Esophagus muscularis mucosa (tissue), 4 donors: Measurements from ENCODE around the gene IKZF1. TPM values are rescaled to one million over a fixed set of nuclear protein-coding genes. Genes with fewer than 3 reads are reported as not detected.

ENCODE experiments used
- DNase-seq: peaks from one replicate; pipeline ENCODE4 v3.0.0-alpha.2; 2017; ENCODE audit errors: extremely low spot score
- H3K27ac ChIP-seq, 4 donors: fragments of 200-600 bp; sonication (generic); replicated peaks in 1 of 4; 1 replicate in 3 of 4; 2 replicates in 1 of 4; pipeline ENCODE4 v1.5.1; 2016 to 2019; ENCODE audit warnings: mild to moderate bottlenecking in 1 of 4
- H3K27me3 ChIP-seq, 4 donors: fragments of 200-600 bp; sonication (generic); one replicate each; pipeline versions ENCODE4 v1.5.1 to v1.6.0; 2016 to 2019
- H3K36me3 ChIP-seq, 4 donors: fragments of 200-600 bp; sonication (generic); one replicate each; pipeline ENCODE4 v1.5.1; 2016 to 2019
- H3K4me1 ChIP-seq, 4 donors: fragments of 200-600 bp; sonication (generic); one replicate each; pipeline ENCODE4 v1.5.1; 2016 to 2019
- H3K4me3 ChIP-seq, 4 donors: fragments of 200-600 bp; sonication (generic); 1 replicate in 2 of 4; 2 replicates in 2 of 4; pipeline ENCODE4 v1.5.1; 2016 to 2019; ENCODE audit warnings: mild to moderate bottlenecking in 4 of 4, moderate library complexity in 1 of 4
- H3K9me3 ChIP-seq, 4 donors: fragments of 200-600 bp; sonication (generic); 1 replicate in 3 of 4; 2 replicates in 1 of 4; pipeline ENCODE4 v1.5.1; 2016 to 2019
- EP300 ChIP-seq: sonication (generic); formaldehyde crosslinking; IDR thresholded peaks from one replicate; pipeline ENCODE4 v1.6.1; 2017; ENCODE audit warnings: antibody characterized with exemption
- POLR2A ChIP-seq: fragments of 450-650 bp; IDR thresholded peaks from one replicate; pipeline ENCODE4 v1.6.1; 2017; ENCODE audit warnings: antibody characterized with exemption, moderate library complexity, mild to moderate bottlenecking, low read depth
- POLR2AphosphoS5 ChIP-seq, 2 donors: sonication (generic); formaldehyde crosslinking; IDR thresholded peaks; one replicate each; pipeline ENCODE4 v1.6.1; 2017; ENCODE audit warnings: antibody characterized with exemption in 2 of 2
- WGBS: methylation state at CpG from one replicate; pipeline ENCODE4 v1.1.5; 2018; 5-methylcytosine and 5-hydroxymethylcytosine counted together
- intact Hi-C: fragments of 100-400 bp; cut with DNase I; formaldehyde crosslinking; loops from one replicate; pipeline ENCODE4 v1.15.1; 2023
- total RNA-seq, 4 donors: library from RNA; depleted of rRNA; stranded (reverse); fragments of >200 nt; gene quantifications; one replicate each; pipeline versions ENCODE4 v1.1.0 to v1.2.1, GENCODE V29; 2016
- TF ChIP-seq, protein P1 (sequence below), 3 experiments: fragments of 200-600 bp in 2 of 3; fragments of 450-650 bp in 1 of 3; sonication (generic) in 2 of 3; IDR thresholded peaks; one replicate each; pipeline ENCODE4 v1.5.1; 2017 to 2019; ENCODE audit warnings: antibody characterized with exemption in 3 of 3, mild to moderate bottlenecking in 2 of 3, moderate library complexity in 1 of 3

The IKZF1 gene
- total RNA-seq, 4 donors from 2014 or later: 3.6 to 17.7 (median 9.2) TPM

DNA sequence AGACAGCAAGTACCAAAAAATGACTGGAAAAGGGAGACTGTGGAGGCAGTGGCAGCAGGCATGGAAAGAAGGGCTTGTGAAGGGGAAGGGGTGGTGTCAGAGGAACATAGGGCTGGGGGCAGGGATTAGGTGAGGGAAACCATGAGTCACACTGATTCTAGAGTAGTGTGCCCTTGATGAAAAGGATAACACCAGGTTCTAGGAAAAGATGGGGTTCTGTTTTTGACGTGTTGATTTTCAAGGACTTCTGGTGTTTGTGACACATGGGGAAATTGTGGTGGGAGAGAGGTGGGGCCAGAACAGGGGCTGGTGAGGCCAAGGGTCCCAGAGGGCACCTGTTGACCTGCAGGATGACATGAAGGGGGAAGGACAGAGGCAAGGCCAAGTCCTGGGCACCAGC is 88.6 kb downstream of the IKZF1 start:
- intact Hi-C loops: no loop called here
- WGBS: 85% methylated on average over 1 of the region's 1 CpG

DNA sequence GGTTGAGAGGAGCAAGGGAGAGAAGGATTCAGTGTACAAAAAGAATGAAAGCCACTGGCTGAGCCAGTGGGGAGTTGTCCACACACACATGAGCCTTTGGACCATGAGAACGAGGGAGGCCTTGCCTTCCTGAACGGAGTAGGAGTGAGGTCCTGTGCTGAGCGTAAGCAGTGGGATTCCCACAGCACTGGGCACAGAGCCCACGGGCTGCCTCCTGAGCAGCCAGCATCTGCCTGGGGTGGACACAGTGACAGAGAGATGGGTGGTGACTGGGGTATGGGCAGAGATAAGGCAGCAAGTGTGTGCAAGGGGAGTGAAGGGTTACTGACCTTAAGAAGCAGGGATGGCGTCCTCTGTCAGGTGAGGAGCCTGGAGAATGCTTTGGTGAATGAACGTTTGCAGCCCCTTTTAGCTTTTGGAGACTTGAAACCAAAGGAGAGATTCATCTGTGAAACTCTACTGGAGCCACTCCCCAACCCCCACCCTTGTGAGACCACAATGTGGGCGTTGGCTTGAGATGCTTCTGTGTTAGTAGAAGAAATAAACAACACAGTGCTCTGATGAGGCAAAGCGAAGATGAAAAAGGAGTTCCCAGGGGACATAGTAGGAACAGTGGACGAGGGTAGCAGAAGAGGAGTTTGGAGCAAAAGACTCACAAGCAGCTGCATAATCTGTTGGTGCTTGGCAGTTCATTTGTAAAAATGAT is 89.2 kb downstream of the IKZF1 start:
- Histone ChIP-seq H3K4me3 (no peak overlapping the region), H3K9me3 (no peaks in the 10 kb centered on the region), H3K27me3 (no peaks in the 10 kb centered on the region), H3K4me1 (no peaks in the 10 kb centered on the region), H3K36me3 (no peaks in the 10 kb centered on the region), H3K27ac (no peak overlapping the region)
- intact Hi-C loops: no loop called here
- no peak for DNase-seq
- TF ChIP-seq EP300 (no peak), POLR2A (no peak)
- TF ChIP-seq, protein P1, sequence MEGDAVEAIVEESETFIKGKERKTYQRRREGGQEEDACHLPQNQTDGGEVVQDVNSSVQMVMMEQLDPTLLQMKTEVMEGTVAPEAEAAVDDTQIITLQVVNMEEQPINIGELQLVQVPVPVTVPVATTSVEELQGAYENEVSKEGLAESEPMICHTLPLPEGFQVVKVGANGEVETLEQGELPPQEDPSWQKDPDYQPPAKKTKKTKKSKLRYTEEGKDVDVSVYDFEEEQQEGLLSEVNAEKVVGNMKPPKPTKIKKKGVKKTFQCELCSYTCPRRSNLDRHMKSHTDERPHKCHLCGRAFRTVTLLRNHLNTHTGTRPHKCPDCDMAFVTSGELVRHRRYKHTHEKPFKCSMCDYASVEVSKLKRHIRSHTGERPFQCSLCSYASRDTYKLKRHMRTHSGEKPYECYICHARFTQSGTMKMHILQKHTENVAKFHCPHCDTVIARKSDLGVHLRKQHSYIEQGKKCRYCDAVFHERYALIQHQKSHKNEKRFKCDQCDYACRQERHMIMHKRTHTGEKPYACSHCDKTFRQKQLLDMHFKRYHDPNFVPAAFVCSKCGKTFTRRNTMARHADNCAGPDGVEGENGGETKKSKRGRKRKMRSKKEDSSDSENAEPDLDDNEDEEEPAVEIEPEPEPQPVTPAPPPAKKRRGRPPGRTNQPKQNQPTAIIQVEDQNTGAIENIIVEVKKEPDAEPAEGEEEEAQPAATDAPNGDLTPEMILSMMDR (IDR thresholded peaks at IDR 0.05): no peak
- WGBS: 58% methylated on average over 9 of the region's 9 CpGs

More for the DNA sequence above, 88.6 kb downstream of the IKZF1 start:
- no peak for TF ChIP-seq POLR2AphosphoS5 (IDR thresholded peaks at IDR 0.05)
- Histone ChIP-seq H3K36me3 (no peaks in the 10 kb centered on the region), H3K27me3 (no peaks in the 10 kb centered on the region), H3K27ac (no peak overlapping the region), H3K4me1 (no peaks in the 10 kb centered on the region), H3K9me3 (no peaks in the 10 kb centered on the region), H3K4me3 (no peak overlapping the region)
- DNase-seq: no peak

DNA sequence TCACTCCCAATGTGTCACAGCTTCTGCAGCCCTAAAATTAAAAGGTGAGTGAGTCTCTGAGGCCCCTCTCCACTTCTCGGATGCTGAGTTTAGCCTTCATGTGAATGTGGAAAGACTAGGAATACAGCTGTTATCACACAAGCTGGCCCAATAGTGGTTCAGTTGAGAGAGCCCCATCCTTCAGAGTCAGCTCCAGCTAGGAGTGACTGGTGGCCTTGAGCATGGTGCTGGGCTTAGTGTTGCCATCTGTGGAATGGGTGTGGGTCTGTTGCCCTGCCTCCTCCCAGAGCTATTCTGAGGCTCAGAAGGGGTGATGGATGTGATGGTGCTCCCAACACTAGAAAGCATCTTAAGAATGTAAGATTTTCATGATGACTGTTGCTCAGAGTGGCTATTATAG is 89.8 kb downstream of the IKZF1 start:
- WGBS: 69% methylated on average over 1 of the region's 1 CpG
- TF ChIP-seq, protein P1 (IDR thresholded peaks at IDR 0.05): no peak
- TF ChIP-seq POLR2AphosphoS5 (IDR thresholded peaks at IDR 0.05): no peak
- TF ChIP-seq POLR2A: no peak
- TF ChIP-seq EP300: no peak
- H3K4me3 ChIP-seq: no peak overlapping the region
- no peak for DNase-seq
- no peak overlapping the region for H3K27ac ChIP-seq
- intact Hi-C loops: no loop called here
- H3K27me3 ChIP-seq: no peaks in the 10 kb centered on the region
- H3K9me3 ChIP-seq: no peaks in the 10 kb centered on the region
- H3K36me3 ChIP-seq: no peaks in the 10 kb centered on the region
- no peaks in the 10 kb centered on the region for H3K4me1 ChIP-seq

DNA sequence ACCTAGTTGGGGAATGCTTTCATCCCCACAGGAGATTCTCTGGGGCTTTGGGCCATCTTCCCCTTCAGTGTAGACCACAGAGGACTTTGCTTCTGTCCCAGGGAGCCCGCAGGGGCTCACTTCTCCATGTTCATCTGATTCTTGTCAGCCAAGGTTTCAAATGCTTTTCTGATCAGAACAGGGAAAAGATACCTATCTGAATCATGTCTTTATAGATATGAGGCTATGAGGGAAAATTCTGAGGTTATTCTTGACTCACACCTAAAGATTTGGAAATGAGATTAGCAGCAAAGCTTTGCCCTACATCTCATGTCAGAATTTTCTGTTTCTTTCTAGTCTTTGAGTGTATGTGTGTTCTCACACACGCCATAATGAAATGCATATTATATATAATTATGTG is 92.3 kb downstream of the IKZF1 start:
- no peaks in the 10 kb centered on the region for H3K9me3 ChIP-seq
- no peak for DNase-seq
- peaks cover 0 to 24% (median 3%) of the 10 kb centered on the region in 4 donors for H3K27me3 ChIP-seq
- no peak for TF ChIP-seq POLR2A
- TF ChIP-seq POLR2AphosphoS5 (IDR thresholded peaks at IDR 0.05): no peak
- no peak for TF ChIP-seq EP300
- TF ChIP-seq, protein P1 (IDR thresholded peaks at IDR 0.05): no peak
- intact Hi-C loops: no loop called here
- no peak overlapping the region for H3K27ac ChIP-seq
- no peak overlapping the region for H3K4me3 ChIP-seq
- peaks cover 0 to 7% (median 1%) of the 10 kb centered on the region in 4 donors for H3K4me1 ChIP-seq
- WGBS: 80% methylated on average over 2 of the region's 2 CpGs
- no peaks in the 10 kb centered on the region for H3K36me3 ChIP-seq

DNA sequence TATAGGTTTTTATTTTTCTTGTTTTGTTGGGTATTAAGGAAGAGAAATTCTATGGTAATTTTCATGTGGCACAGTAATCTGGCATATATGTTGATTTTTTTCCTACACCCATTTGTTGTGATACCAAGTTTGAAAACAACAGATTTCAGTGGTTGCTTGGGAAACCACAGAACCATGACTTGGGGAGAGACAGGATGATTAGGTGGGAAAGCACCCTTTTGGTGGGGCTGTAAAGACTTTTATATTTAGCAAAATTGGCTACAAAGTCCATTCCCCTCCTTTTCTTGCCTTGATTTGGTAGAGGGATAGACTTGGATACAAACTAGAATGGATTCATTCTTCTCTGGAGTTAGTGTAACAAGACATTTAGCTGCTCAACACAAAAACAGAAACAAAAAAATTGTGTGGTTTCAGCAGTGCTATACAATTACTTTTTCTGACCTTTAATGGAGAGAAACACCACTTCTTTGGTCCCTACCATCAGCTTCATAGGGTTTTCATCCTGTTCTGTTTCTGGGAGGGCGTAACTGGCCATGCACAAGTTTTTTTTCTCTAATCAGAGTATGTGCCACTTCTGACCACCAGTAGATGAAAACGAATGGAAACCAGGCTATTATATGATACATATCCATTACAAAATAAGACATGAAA is 92.9 kb downstream of the IKZF1 start:
- no peak overlapping the region for H3K27ac ChIP-seq
- no peak overlapping the region for H3K4me3 ChIP-seq
- H3K9me3 ChIP-seq: no peaks in the 10 kb centered on the region
- WGBS: 79% methylated on average over 2 of the region's 2 CpGs
- peaks cover 0 to 28% (median 3%) of the 10 kb centered on the region in 4 donors for H3K27me3 ChIP-seq
- TF ChIP-seq POLR2A (no peak), EP300 (no peak), POLR2AphosphoS5 (IDR thresholded peaks at IDR 0.05) (no peak)
- TF ChIP-seq, protein P1 (IDR thresholded peaks at IDR 0.05): no peak
- intact Hi-C loops: no loop called here
- H3K36me3 ChIP-seq: no peaks in the 10 kb centered on the region
- peaks cover 0 to 7% (median 1%) of the 10 kb centered on the region in 4 donors for H3K4me1 ChIP-seq
- DNase-seq: no peak
